Tibial nerve (tissue), 3 donors: Measurements from ENCODE around the gene SHD.

Experiments used
- CTCF ChIP-seq, 5 experiments: fragments of 200-600 bp in 3 of 5; fragments of 450-650 bp in 2 of 5; sonication (generic) in 3 of 5; IDR thresholded peaks; one replicate each; pipeline ENCODE4 v1.5.1; 2016 to 2019; ENCODE audit warnings: antibody characterized with exemption in 5 of 5, mild to moderate bottlenecking in 3 of 5, moderate library complexity in 2 of 5
- POLR2A ChIP-seq, 2 donors: fragments of 450-650 bp; IDR thresholded peaks; one replicate each; pipeline ENCODE4 v1.6.1; 2017; ENCODE audit warnings: antibody characterized with exemption in 2 of 2, mild to moderate bottlenecking in 2 of 2, moderate library complexity in 2 of 2

GRCh38 chr19:4234142-4234861 is 44.8 kb upstream of the SHD start:
- TF ChIP-seq POLR2A (IDR thresholded peaks at IDR 0.05), result no peak
- no peak for TF ChIP-seq CTCF (IDR thresholded peaks at IDR 0.05)
